Lower leg skin (tissue), 3 donors: Measurements from ENCODE around the gene ATP5PB.

Experiments
- CTCF ChIP-seq, 3 donors: fragments of 450-650 bp; IDR thresholded peaks; one replicate each; pipeline ENCODE4 v1.5.1; 2016; ENCODE audit warnings: antibody characterized with exemption in 3 of 3, mild to moderate bottlenecking in 3 of 3, moderate library complexity in 2 of 3
- POLR2A ChIP-seq, 2 donors: fragments of 450-650 bp; IDR thresholded peaks; one replicate each; pipeline ENCODE4 v1.6.1; 2016 to 2017; ENCODE audit warnings: antibody characterized with exemption in 2 of 2, mild to moderate bottlenecking in 1 of 2, moderate library complexity in 1 of 2

- TF ChIP-seq CTCF (IDR thresholded peaks at IDR 0.05), result no peak
- TF ChIP-seq POLR2A (IDR thresholded peaks at IDR 0.05), result no peak
Measured at GRCh38 chr1:111449703-111450017, 396 bp downstream of the ATP5PB start.
